A549 (cell line): ENCODE data around the gene DHX29. TPM values are rescaled to one million over a fixed set of nuclear protein-coding genes. Genes with fewer than 3 reads are reported as not detected.

Experiments
- ATAC-seq, 2 experiments: fragments of 200-7000 bp in 1 of 2; fragments of >200 bp in 1 of 2; cut with Nextera tagmentation in 1 of 2; cut with Tn5 transposase in 1 of 2; 3 replicates each; pipeline versions ENCODE4 v1.8.0 to v1.9.1; 2018 to 2020; ENCODE audit warnings: mild to moderate bottlenecking in 1 of 2, moderate library complexity in 1 of 2
- CTCF ChIA-PET: fragments of 300-600 bp; sonication (Branson Sonifier 250); formaldehyde crosslinking; extraction: SDS; loops from one replicate; lab custom pipeline; 2021; ENCODE audit warnings: antibody characterized with exemption, inconsistent platforms; lab: Yijun Ruan, JAX
- POLR2A ChIA-PET: fragments of 350-600 bp; formaldehyde crosslinking; extraction: SDS; loops from one replicate; lab custom pipeline; 2021; ENCODE audit warnings: antibody characterized with exemption, inconsistent platforms; lab: Yijun Ruan, JAX
- DNase-seq, 2 experiments: peaks; one replicate each; pipeline versions ENCODE4 v3.0.0 to v3.0.0-alpha.2; 2011 to 2016; ENCODE audit warnings: low read depth in 1 of 2, low spot score in 1 of 2
- FAIRE-seq: peaks from 2 replicates; lab custom pipeline; 2011; peaks lifted over from hg19 to GRCh38; lab: Jason Lieb, UNC
- H3K27ac ChIP-seq, 2 experiments: fragments of >200 bp; sonication (Bioruptor Twin); formaldehyde crosslinking; 3 replicates each; pipeline ENCODE4 v1.5.1; 2016 to 2017
- H3K4me1 ChIP-seq: fragments of >200 bp; sonication (Bioruptor Twin); formaldehyde crosslinking; 3 replicates; pipeline ENCODE4 v1.6.1; 2016
- H3K4me2 ChIP-seq: fragments of >200 bp; sonication (Bioruptor Twin); formaldehyde crosslinking; 3 replicates; pipeline ENCODE4 v1.6.1; 2016
- H3K4me3 ChIP-seq: fragments of >200 bp; sonication (Bioruptor Twin); formaldehyde crosslinking; 3 replicates; pipeline ENCODE4 v1.5.1; 2016
- H3K9me3 ChIP-seq: fragments of >200 bp; sonication (Bioruptor Twin); formaldehyde crosslinking; 3 replicates; pipeline ENCODE4 v1.6.1; 2016
- ATOH8 ChIP-seq: fragments of 250-450 bp; sonication (Bioruptor Pico); IDR thresholded peaks from 2 replicates; pipeline ENCODE4 v1.5.0; 2020; ENCODE audit warnings: low read depth, mild to moderate bottlenecking, moderate library complexity
- BHLHE40 ChIP-seq: IDR thresholded peaks from 2 replicates; pipeline ENCODE4 v1.6.1; 2012; ENCODE audit warnings: low read depth, low read length, inconsistent platforms
- CBX2 ChIP-seq: fragments of 200-600 bp; sonication (generic); IDR thresholded peaks from 2 replicates; pipeline ENCODE4 v1.6.1; 2016; ENCODE audit warnings: low read depth, mild to moderate bottlenecking, borderline replicate concordance
- CEBPB ChIP-seq, 2 experiments: fragments of >200 bp in 1 of 2; sonication (Bioruptor Twin) in 1 of 2; formaldehyde crosslinking in 1 of 2; IDR thresholded peaks; 2 replicates each; pipeline ENCODE4 v1.6.1; 2012 to 2016
- EHMT2 ChIP-seq: fragments of 200-600 bp; sonication (generic); IDR thresholded peaks from 2 replicates; pipeline ENCODE4 v1.6.1; 2016; ENCODE audit warnings: antibody characterized with exemption, low read depth, mild to moderate bottlenecking, moderate library complexity
- ELK1 ChIP-seq: fragments of 150-350 bp; IDR thresholded peaks from 2 replicates; pipeline ENCODE4 v1.6.1; 2014; ENCODE audit warnings: low read depth, mild to moderate bottlenecking, low read length
- ESRRA ChIP-seq: fragments of 150-350 bp; IDR thresholded peaks from 2 replicates; pipeline ENCODE4 v1.6.1; 2014; ENCODE audit warnings: mild to moderate bottlenecking, low read length, borderline replicate concordance
- HDAC2 ChIP-seq: fragments of 200-600 bp; sonication (generic); IDR thresholded peaks from 2 replicates; pipeline ENCODE4 v1.6.1; 2016
- KDM1A ChIP-seq: fragments of 200-600 bp; sonication (generic); IDR thresholded peaks from 2 replicates; pipeline ENCODE4 v1.6.1; 2016; ENCODE audit warnings: low read depth, mild to moderate bottlenecking
- MAFK ChIP-seq: fragments of 450-650 bp; IDR thresholded peaks from 2 replicates; pipeline ENCODE4 v1.6.1; 2014; ENCODE audit not compliant: partially characterized antibody
- MAX ChIP-seq: IDR thresholded peaks from 2 replicates; pipeline ENCODE4 v1.6.1; 2012
- MAZ ChIP-seq: fragments of 150-350 bp; IDR thresholded peaks from 2 replicates; pipeline ENCODE4 v1.6.1; 2014; ENCODE audit warnings: antibody characterized with exemption, low read depth, low read length, borderline replicate concordance
- PHF8 ChIP-seq: fragments of 200-600 bp; sonication (generic); IDR thresholded peaks from 2 replicates; pipeline ENCODE4 v1.6.1; 2016; ENCODE audit warnings: low read depth, mild to moderate bottlenecking, antibody characterized with exemption, moderate library complexity, borderline replicate concordance
- RAD21 ChIP-seq, 2 experiments: fragments of >200 bp in 1 of 2; sonication (Bioruptor Twin) in 1 of 2; formaldehyde crosslinking in 1 of 2; IDR thresholded peaks in 1 of 2; conservative IDR thresholded peaks in 1 of 2; 2 replicates in 1 of 2; 3 replicates in 1 of 2; pipeline ENCODE4 v1.6.1; 2012 to 2018; ENCODE audit warnings: inconsistent platforms in 1 of 2
- RARB ChIP-seq: fragments of 250-450 bp; sonication (Bioruptor Pico); IDR thresholded peaks from 2 replicates; pipeline ENCODE4 v1.8.0; 2021; ENCODE audit warnings: mild to moderate bottlenecking, moderate library complexity
- RFX5 ChIP-seq: fragments of 450-650 bp; IDR thresholded peaks from 2 replicates; pipeline ENCODE4 v1.7.1; 2014; ENCODE audit warnings: antibody characterized with exemption, mild to moderate bottlenecking, moderate library complexity
- SMC3 ChIP-seq: fragments of >200 bp; sonication (Bioruptor Twin); formaldehyde crosslinking; IDR thresholded peaks from 3 replicates; pipeline ENCODE4 v1.6.1; 2018; ENCODE audit warnings: inconsistent platforms
- TP53 ChIP-seq: fragments of 250-450 bp; sonication (Bioruptor Pico); IDR thresholded peaks from 2 replicates; pipeline ENCODE4 v1.5.0; 2021; ENCODE audit warnings: mild to moderate bottlenecking, moderate library complexity
- ZC3H11A ChIP-seq: fragments of 450-650 bp; IDR thresholded peaks from 2 replicates; pipeline ENCODE4 v1.6.1; 2014; ENCODE audit warnings: antibody characterized with exemption, mild to moderate bottlenecking
- ZFP36 ChIP-seq: fragments of 450-650 bp; IDR thresholded peaks from 2 replicates; pipeline ENCODE4 v1.6.1; 2014; ENCODE audit warnings: borderline replicate concordance; ENCODE audit not compliant: partially characterized antibody
- WGBS: methylation state at CpG from one replicate; pipeline ENCODE4 v1.1.6; 2017; ENCODE audit errors: missing lambda C conversion rate; 5-methylcytosine and 5-hydroxymethylcytosine counted together
- polyA plus RNA-seq, 4 experiments: library from polyadenylated mRNA; depleted of rRNA in 3 of 4; stranded (reverse); fragments of >200 nt; fragmentation: RNase III in 1 of 4; extraction: RNeasy Plus Mini Kit Qiagen cat#74134 plus additional on column Dnase treatment in 1 of 4; gene quantifications; 2 replicates in 3 of 4; 3 replicates in 1 of 4; pipeline ENCODE4 v1.2.3, GENCODE V29; 2011 to 2017
- TF ChIP-seq, protein P1 (sequence below): IDR thresholded peaks from 2 replicates; pipeline ENCODE4 v1.6.1; 2012

The DHX29 gene
- polyA plus RNA-seq, 2 of the 4 experiments (the other 2 are of a cell fraction), result 12.3 to 25.4 TPM

- ChIA-PET CTCF (interaction anchor here (0.6 to 2.3 kb wide), 8 partner anchors 10 to 98 kb away, joined by 3 to 9 read pairs (median 3); no protein-coding TSS in a partner anchor), POLR2A (interaction anchor here (0.7 to 2.3 kb wide), 4 partner anchors 8 to 944 kb away, joined by 3 to 22 read pairs (median 5); partner anchors contain the start of genes DHX29 and MTREX)
- H3K9me3 ChIP-seq, result no peaks in the 10 kb centered on the region
- peak overlapping the region; percentile 74 to 94 for H3K27ac ChIP-seq
- TF ChIP-seq KDM1A, result no peak
- TF ChIP-seq SMC3, result no peak
- peak; percentile 74 for TF ChIP-seq MAX
- H3K4me3 ChIP-seq, result peak overlapping the region; percentile 74
- FAIRE-seq, result no peak
- H3K4me1 ChIP-seq, result 0 out of 3 replicates have a peak, but pooled peaks cover 12% of the 10 kb centered on the region
- ATAC-seq, result peak; percentile 59 to 63
- 21% methylated on average over 43 of the region's 45 CpGs for whole genome bisulfite sequencing
- DNase-seq, result peak; percentile 38 to 55
- peak overlapping the region; percentile 80 for H3K4me2 ChIP-seq
These were observed 75.1 kb downstream of the DHX29 start for GRCh38 chr5:55232271-55232984.

- Histone ChIP-seq H3K4me1 (0 out of 3 replicates have a peak, but pooled peaks cover 12% of the 10 kb centered on the region), H3K9me3 (no peaks in the 10 kb centered on the region), H3K4me3 (peak overlapping the region; percentile 74), H3K4me2 (peak overlapping the region; percentile 80), H3K27ac (peak overlapping the region; percentile 74 to 94; a peak in 4 of 6 replicates)
- ChIA-PET CTCF (interaction anchor here (1.0 to 2.3 kb wide), 3 partner anchors 15 to 67 kb away, joined by 3 to 9 read pairs (median 9); no protein-coding TSS in a partner anchor), POLR2A (interaction anchor here (0.7 to 2.3 kb wide), 2 partner anchors 76 to 943 kb away, joined by 4 to 22 read pairs; partner anchors contain the start of genes DHX29 and MTREX)
- FAIRE-seq, result no peak
- ATAC-seq, result no peak
- 89% methylated on average over 11 of the region's 11 CpGs for WGBS
- DNase-seq, result no peak
- TF ChIP-seq SMC3 (no peak), MAFK (no peak), MAX (no peak), ESRRA (no peak), PHF8 (no peak), ATOH8 (CRISPR knock-in tag) (no peak)
- TF ChIP-seq, all 56 proteins: peak for 0
These were observed 75.6 kb downstream of the DHX29 start for GRCh38 chr5:55231919-55232270.

DNA sequence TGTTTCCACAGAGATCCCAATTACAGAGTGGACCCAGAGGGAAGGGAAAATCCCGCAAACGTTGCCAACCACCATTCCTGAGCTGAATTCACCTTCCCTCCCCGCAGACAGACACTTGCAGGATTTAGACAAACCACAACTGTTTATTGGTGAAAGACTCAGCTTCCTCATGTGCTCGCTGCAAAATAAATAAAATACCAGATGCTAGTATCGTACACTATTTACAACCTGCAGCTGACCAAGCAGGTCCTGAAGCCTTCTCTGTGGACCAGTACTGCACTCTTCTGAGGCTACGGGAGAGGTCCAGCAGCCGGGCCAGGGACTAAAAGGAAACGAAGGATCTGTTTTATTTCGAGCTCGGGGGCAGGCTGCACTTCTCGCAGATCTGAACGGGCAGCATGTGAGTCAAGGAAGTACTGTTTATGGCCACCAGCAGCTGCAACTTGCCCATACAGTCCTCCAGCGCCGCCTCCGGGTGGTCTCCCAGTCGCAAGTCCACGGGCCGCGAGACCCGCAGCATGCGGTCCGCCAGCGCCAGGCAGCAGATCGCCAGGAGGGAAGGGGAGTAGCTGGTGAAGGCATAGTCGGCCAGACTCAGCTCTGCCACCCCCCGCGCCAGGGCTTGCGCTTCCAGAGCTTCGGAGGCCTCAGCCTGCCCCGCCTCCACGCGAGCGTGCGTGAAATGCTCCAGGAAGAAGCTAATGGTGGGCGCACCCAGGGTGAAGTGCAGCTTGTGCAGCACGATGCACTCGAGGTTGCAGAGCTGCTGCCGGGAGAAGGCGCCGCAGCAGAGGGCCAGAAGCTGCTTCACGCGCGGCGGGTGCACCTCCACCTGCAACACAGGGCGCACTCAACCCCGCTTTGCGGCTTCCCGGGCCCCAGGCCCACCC, 76.2 kb downstream of the DHX29 start:
- 92% methylated on average over 36 of the region's 48 CpGs for WGBS
- Histone ChIP-seq H3K4me2 (peak overlapping the region; percentile 80), H3K27ac (no peak overlapping the region), H3K4me1 (0 out of 3 replicates have a peak, but pooled peaks cover 12% of the 10 kb centered on the region), H3K4me3 (no peak overlapping the region), H3K9me3 (no peaks in the 10 kb centered on the region)
- no peak for TF ChIP-seq EHMT2
- TF ChIP-seq, protein P1, sequence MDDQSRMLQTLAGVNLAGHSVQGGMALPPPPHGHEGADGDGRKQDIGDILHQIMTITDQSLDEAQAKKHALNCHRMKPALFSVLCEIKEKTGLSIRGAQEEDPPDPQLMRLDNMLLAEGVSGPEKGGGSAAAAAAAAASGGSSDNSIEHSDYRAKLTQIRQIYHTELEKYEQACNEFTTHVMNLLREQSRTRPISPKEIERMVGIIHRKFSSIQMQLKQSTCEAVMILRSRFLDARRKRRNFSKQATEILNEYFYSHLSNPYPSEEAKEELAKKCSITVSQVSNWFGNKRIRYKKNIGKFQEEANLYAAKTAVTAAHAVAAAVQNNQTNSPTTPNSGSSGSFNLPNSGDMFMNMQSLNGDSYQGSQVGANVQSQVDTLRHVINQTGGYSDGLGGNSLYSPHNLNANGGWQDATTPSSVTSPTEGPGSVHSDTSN, result no peak
- TF ChIP-seq HDAC2, result no peak
- no peak for TF ChIP-seq RARB (CRISPR knock-in tag)
- TF ChIP-seq ELK1, result no peak
- no peak for TF ChIP-seq CEBPB (IDR thresholded peaks at IDR 0.05)
- no peak for TF ChIP-seq ZFP36
- no peak for TF ChIP-seq MAZ
- no peak for TF ChIP-seq CBX2
- TF ChIP-seq BHLHE40, result no peak
- no peak for TF ChIP-seq RFX5
- TF ChIP-seq ZC3H11A, result no peak
- TF ChIP-seq RAD21 (conservative IDR thresholded peaks at IDR 0.05 in 1 of 2, IDR thresholded peaks at IDR 0.05 in 1 of 2), result no peak
- no peak for TF ChIP-seq TP53 (CRISPR knock-in tag)
- no peak for TF ChIP-seq SMC3
- FAIRE-seq (no peak), DNase-seq (no peak), ATAC-seq (no peak)
- CTCF ChIA-PET, result interaction anchor here (1.0 to 1.3 kb wide), 2 partner anchors 44 to 68 kb away, joined by 3 read pairs; no protein-coding TSS in a partner anchor
- POLR2A ChIA-PET, result no interaction called here
